Keratinocyte (primary cell): ENCODE results near the gene CASP3. TPM values are rescaled to one million over a fixed set of nuclear protein-coding genes. Genes with fewer than 3 reads are reported as not detected.

Experiments used
- DNase-seq: peaks from one replicate; pipeline ENCODE4 v3.0.0-alpha.2; 2011; ENCODE audit warnings: low read depth, missing footprints, low spot score
- FAIRE-seq: peaks from 2 replicates; lab custom pipeline; 2011; peaks lifted over from hg19 to GRCh38; lab: Jason Lieb, UNC
- H2AFZ ChIP-seq: 2 replicates; pipeline ENCODE4 v1.6.0; 2012; ENCODE audit warnings: low read length, control low read depth, inconsistent platforms; ENCODE audit not compliant: control insufficient read depth
- H3K27ac ChIP-seq: 2 replicates; pipeline ENCODE4 v1.5.1; 2011; ENCODE audit warnings: low read length; ENCODE audit not compliant: control insufficient read depth, insufficient read depth
- H3K27me3 ChIP-seq: 3 replicates; pipeline ENCODE4 v1.6.0; 2011; ENCODE audit warnings: low read length; ENCODE audit not compliant: control insufficient read depth, insufficient read depth; ENCODE audit errors: extremely low read depth
- H3K36me3 ChIP-seq, 2 experiments: 2 replicates in 1 of 2; 3 replicates in 1 of 2; pipeline ENCODE4 v1.5.1; 2011; ENCODE audit warnings: low read length in 2 of 2, mild to moderate bottlenecking in 1 of 2; ENCODE audit not compliant: control insufficient read depth in 2 of 2, insufficient read depth in 2 of 2; ENCODE audit errors: extremely low read depth in 1 of 2
- H3K4me1 ChIP-seq: 3 replicates; pipeline ENCODE4 v1.5.1; 2011; ENCODE audit warnings: low read length; ENCODE audit not compliant: control insufficient read depth, insufficient read depth; ENCODE audit errors: extremely low read depth
- H3K4me2 ChIP-seq: 3 replicates; pipeline ENCODE4 v1.6.0; 2011; ENCODE audit warnings: low read depth, low read length; ENCODE audit not compliant: control insufficient read depth, insufficient read depth; ENCODE audit errors: extremely low read depth
- H3K4me3 ChIP-seq, 3 experiments: fragments of 200-600 bp in 1 of 3; sonication (generic) in 1 of 3; 2 replicates in 2 of 3; 3 replicates in 1 of 3; pipeline ENCODE4 v1.5.1; 2011 to 2016; ENCODE audit warnings: low read length in 3 of 3, mild to moderate bottlenecking in 3 of 3, control low read depth in 2 of 3, inconsistent platforms in 1 of 3, low read depth in 1 of 3, mixed read lengths in 1 of 3, mixed run types in 1 of 3, moderate library complexity in 1 of 3; ENCODE audit not compliant: control insufficient read depth in 2 of 3, insufficient read depth in 2 of 3; ENCODE audit errors: extremely low read depth in 1 of 3
- H3K79me2 ChIP-seq: 2 replicates; pipeline ENCODE4 v1.6.0; 2012; ENCODE audit warnings: low read length; ENCODE audit not compliant: control insufficient read depth, insufficient read depth
- H3K9ac ChIP-seq: 3 replicates; pipeline ENCODE4 v1.6.0; 2011; ENCODE audit warnings: low read length; ENCODE audit not compliant: control insufficient read depth, insufficient read depth; ENCODE audit errors: extremely low read depth
- H3K9me1 ChIP-seq: 3 replicates; pipeline ENCODE4 v1.6.0; 2011; ENCODE audit warnings: low read length; ENCODE audit not compliant: control insufficient read depth, insufficient read depth; ENCODE audit errors: extremely low read depth
- H3K9me3 ChIP-seq: 2 replicates; pipeline ENCODE4 v1.5.1; 2012; ENCODE audit warnings: low read depth, low read length; ENCODE audit not compliant: control insufficient read depth
- H4K20me1 ChIP-seq: 3 replicates; pipeline ENCODE4 v1.6.0; 2011; ENCODE audit warnings: low read length; ENCODE audit not compliant: control insufficient read depth, insufficient read depth; ENCODE audit errors: extremely low read depth
- CTCF ChIP-seq, 3 experiments: IDR thresholded peaks in 1 of 3; conservative IDR thresholded peaks in 1 of 3; optimal IDR thresholded peaks in 1 of 3; 2 replicates in 2 of 3; 3 replicates in 1 of 3; pipeline versions ENCODE3 to v1.5.1; 2011; ENCODE audit warnings: low read length in 3 of 3, mild to moderate bottlenecking in 3 of 3, moderate library complexity in 2 of 3, control low read depth in 1 of 3, inconsistent platforms in 1 of 3; ENCODE audit not compliant: insufficient read depth in 2 of 3; ENCODE audit errors: extremely low read depth in 1 of 3
- EZH2 ChIP-seq: IDR thresholded peaks from one replicate; pipeline ENCODE4 v1.6.1; 2012; ENCODE audit warnings: inconsistent platforms, mild to moderate bottlenecking, low read length, moderate library complexity
- dilution Hi-C: fragments of 300-500 bp; cut with MboI; formaldehyde crosslinking; loops from one replicate; pipeline ENCODE4 v1.7.0; 2020; ENCODE audit warnings: low sequenced_read_pairs; ENCODE audit not compliant: extremely low pct_ligation_motif_present
- polyA plus RNA-seq, 5 experiments: library from polyadenylated mRNA; depleted of rRNA in 3 of 5; stranded (reverse) in 3 of 5; stranded (forward) in 1 of 5; unstranded in 1 of 5; fragments of >200 nt; gene quantifications; 1 replicate in 1 of 5; 2 replicates in 3 of 5; 3 replicates in 1 of 5; pipeline versions ENCODE4 v1.2.1 to v1.2.3, GENCODE V29; 2011 to 2012; ENCODE audit warnings: missing spikeins in 2 of 5, low read depth in 1 of 5, low replicate concordance in 1 of 5

CASP3 gene
- polyA plus RNA-seq, 1 donor (not counting 4 experiments of a cell fraction or from before 2014, with no cell fraction given) = 51.1 TPM

- no peaks in the 10 kb centered on the region for H3K9me1 ChIP-seq
- no peak overlapping the region for H3K27ac ChIP-seq
- no peaks in the 10 kb centered on the region for H3K9me3 ChIP-seq
- DNase-seq (no peak), FAIRE-seq (no peak)
- no peak overlapping the region for H3K4me2 ChIP-seq
- no peaks in the 10 kb centered on the region for H3K27me3 ChIP-seq
- H2AFZ ChIP-seq = no peak overlapping the region
- no peaks in the 10 kb centered on the region for H4K20me1 ChIP-seq
- H3K9ac ChIP-seq = no peak overlapping the region
- dilution Hi-C loops = no loop called here
- H3K36me3 ChIP-seq = no peaks in the 10 kb centered on the region
- peaks cover 11% of the 10 kb centered on the region for H3K4me1 ChIP-seq
- H3K79me2 ChIP-seq = peaks cover 25% of the 10 kb centered on the region
- TF ChIP-seq CTCF (optimal IDR thresholded peaks at IDR 0.05 in 1 of 3, IDR thresholded peaks at IDR 0.05 in 1 of 3, conservative IDR thresholded peaks at IDR 0.05 in 1 of 3; ENCODE audit: extremely low read depth in 1 of 3, insufficient read depth in 2 of 3, low read length in 3 of 3) = no peak
- TF ChIP-seq EZH2 = no peak
- no peak overlapping the region for H3K4me3 ChIP-seq
These were observed 2.7 kb upstream of the CASP3 start for GRCh38 chr4:184651899-184652298.

- Histone ChIP-seq H3K79me2 (peaks cover 42% of the 10 kb centered on the region), H3K4me3 (peak overlapping the region; percentile 71 to 84 (median 78)), H3K27me3 (no peaks in the 10 kb centered on the region), H3K4me1 (peaks cover 11% of the 10 kb centered on the region), H3K9me1 (no peaks in the 10 kb centered on the region), H3K4me2 (peak overlapping the region; percentile 91), H3K9me3 (no peaks in the 10 kb centered on the region), H4K20me1 (no peaks in the 10 kb centered on the region), H3K36me3 (peaks cover 0 to 5% of the 10 kb centered on the region in 2 experiments), H3K9ac (peak overlapping the region; percentile 92), H2AFZ (peak overlapping the region; percentile 89), H3K27ac (peak overlapping the region; percentile 91)
- FAIRE-seq = no peak
- TF ChIP-seq EZH2 (no peak), CTCF (optimal IDR thresholded peaks at IDR 0.05 in 1 of 3, IDR thresholded peaks at IDR 0.05 in 1 of 3, conservative IDR thresholded peaks at IDR 0.05 in 1 of 3; ENCODE audit: extremely low read depth in 1 of 3, insufficient read depth in 2 of 3, low read length in 3 of 3) (no peak)
- dilution Hi-C loops = no loop called here
- DNase-seq = no peak
These were observed 966 bp upstream of the CASP3 start for GRCh38 chr4:184649971-184650855.
